ENCODE results near the gene TLE2. TPM values are rescaled to one million over a fixed set of nuclear protein-coding genes. Genes with fewer than 3 reads are reported as not detected.
"Not testable (repeated sequence)": the region's sequence is repeated elsewhere in the genome, so short reads cannot be mapped to it uniquely, and the experiment has no call there.

TLE2 gene
- total and polyA plus RNA-seq, 9 of the 15 experiments (the other 6 are each of a cell fraction or from before 2014, with no cell fraction given) = 0.35 to 13.1 (median 6.2) TPM

- no peak for TF ChIP-seq RNF219 (CRISPR knock-in tag; IDR thresholded peaks at IDR 0.05)
- no peak for TF ChIP-seq CEBPB (tag; IDR thresholded peaks at IDR 0.05)
- TF ChIP-seq RBM17 (IDR thresholded peaks at IDR 0.05; ENCODE audit: borderline replicate concordance, low read depth, low read length) = no peak
- no peak for TF ChIP-seq FOS (IDR thresholded peaks at IDR 0.05; ENCODE audit: extremely low read depth, insufficient read length)
- peak; percentile 100 for TF ChIP-seq MIER1 (IDR thresholded peaks at IDR 0.05; ENCODE audit: low read depth)
- no peak for TF ChIP-seq ELK3 (CRISPR knock-in tag; IDR thresholded peaks at IDR 0.05)
- TF ChIP-seq ZC3H11A (IDR thresholded peaks at IDR 0.05; ENCODE audit: low read depth, low read length) = no peak
- TF ChIP-seq BCL6 (CRISPR knock-in tag; IDR thresholded peaks at IDR 0.05) = no peak
These were observed 16.3 kb downstream of the TLE2 start (continued) for GRCh38 chr19:3012621-3013262.

GRCh38 chr19:3012059-3012458, 17.0 kb downstream of the TLE2 start:
- FAIRE-seq; H3K27me3 ChIP-seq (ENCODE audit: control insufficient read depth in 2 of 2, insufficient read depth in 2 of 2, low read length in 2 of 2); H3K4me3 ChIP-seq; H4K20me1 ChIP-seq (replicated peaks; ENCODE audit: control insufficient read depth, insufficient read depth, low read length); BruUV-seq (replicated peaks); intact Hi-C loops (cut with micrococcal nuclease); H3K79me2 ChIP-seq (ENCODE audit: control insufficient read depth, insufficient read depth, low read length); H3K9me3 ChIP-seq (replicated peaks; ENCODE audit: control insufficient read depth, insufficient read depth, low read depth, low read length); H2AFZ ChIP-seq (ENCODE audit: low read depth, low read length); H3K36me3 ChIP-seq (ENCODE audit: control insufficient read depth, insufficient read depth, low read length); DNase-seq (ENCODE audit: extremely low read depth in 1 of 4, low spot score in 3 of 4); H3K9me1 ChIP-seq (ENCODE audit: control insufficient read depth, insufficient read depth, low read length); in situ Hi-C loops (cut with MboI); ATAC-seq; CTCF ChIA-PET (ENCODE audit: low intra/inter-chr PET ratio); H3K4me2 ChIP-seq (ENCODE audit: insufficient read depth, low read length); H3K27ac ChIP-seq (ENCODE audit: extremely low read depth, low read depth, low read length): not testable (repeated sequence)
- WGBS (ENCODE audit: insufficient coverage, low coverage, missing lambda C conversion rate) = 55% methylated on average over 12 of the region's 13 CpGs
- Histone ChIP-seq H3K9ac (ENCODE audit: insufficient read depth in 1 of 2, low read depth in 2 of 2, low read length in 2 of 2) (0 out of 4 replicates have a peak overlapping the region, but pooled peaks of 1 of the 2 experiments have one; percentile 60), H3K4me1 (replicated peaks in 1 of 2; ENCODE audit: control insufficient read depth in 2 of 2, insufficient read depth in 2 of 2, low read length in 2 of 2) (peaks cover 0 to 11% of the 10 kb centered on the region in 2 experiments; a peak in 2 of 5 replicates)
- POLR2A ChIA-PET = interaction anchor here (0.6 to 1.2 kb wide), 3 partner anchors 15 to 34 kb away, joined by 3 read pairs; no protein-coding TSS in a partner anchor
